Measurements from ENCODE around the gene RARRES1.

RARRES1 gene

GRCh38 chr3:158738653-158739052 is 6.4 kb upstream of the RARRES1 start:
- H3K27ac ChIP-seq, result no peak overlapping the region
- H3K4me3 ChIP-seq, result no peak overlapping the region

- Histone ChIP-seq H3K4me3 (no peak overlapping the region), H3K27ac (no peak overlapping the region)
Observed at GRCh38 chr3:158737976-158738615, 5.8 kb upstream of the RARRES1 start.

DNA sequence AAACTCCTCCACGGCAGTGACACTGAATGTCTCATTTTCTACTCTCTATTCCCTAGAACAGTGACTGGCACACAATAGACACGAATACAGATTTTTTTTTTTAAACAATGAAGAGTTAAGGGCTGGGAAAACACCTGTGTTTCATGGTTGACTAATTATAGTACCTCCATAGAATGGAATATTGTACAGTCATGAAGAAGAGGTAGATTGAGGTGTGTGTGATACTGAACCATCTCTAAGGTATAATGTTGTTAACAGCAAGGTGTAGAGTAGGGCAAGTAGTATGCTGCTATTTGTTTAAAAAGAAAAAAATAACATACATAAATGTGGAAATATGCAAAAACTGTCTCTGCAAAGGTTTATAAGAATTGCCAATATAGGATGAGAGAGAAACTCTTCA is 5.2 kb upstream of the RARRES1 start:
- H3K27ac ChIP-seq, result no peak overlapping the region
- H3K4me3 ChIP-seq, result no peak overlapping the region

- Histone ChIP-seq H3K27ac (no peak overlapping the region), H3K4me3 (no peak overlapping the region)
Observed at GRCh38 chr3:158735296-158736033, 3.2 kb upstream of the RARRES1 start.

GRCh38 chr3:158733656-158734055 is 1.4 kb upstream of the RARRES1 start:
- peak overlapping the region in 5 of 21 experiments; percentile 22 to 73 (median 65) for H3K27ac ChIP-seq
- no peak overlapping the region for H3K4me3 ChIP-seq

GRCh38 chr3:158732856-158733200 is 571 bp upstream of the RARRES1 start:
- H3K4me3 ChIP-seq, result peak overlapping the region; percentile 53 to 74 (median 56)
- peak overlapping the region in 17 of 21 experiments; percentile 20 to 86 (median 69) for H3K27ac ChIP-seq

GRCh38 chr3:158731486-158731885 is 771 bp downstream of the RARRES1 start:
- Histone ChIP-seq H3K4me3 (peak overlapping the region; percentile 53 to 74 (median 56)), H3K27ac (peak overlapping the region in 15 of 21 experiments; percentile 4 to 86 (median 69))

DNA sequence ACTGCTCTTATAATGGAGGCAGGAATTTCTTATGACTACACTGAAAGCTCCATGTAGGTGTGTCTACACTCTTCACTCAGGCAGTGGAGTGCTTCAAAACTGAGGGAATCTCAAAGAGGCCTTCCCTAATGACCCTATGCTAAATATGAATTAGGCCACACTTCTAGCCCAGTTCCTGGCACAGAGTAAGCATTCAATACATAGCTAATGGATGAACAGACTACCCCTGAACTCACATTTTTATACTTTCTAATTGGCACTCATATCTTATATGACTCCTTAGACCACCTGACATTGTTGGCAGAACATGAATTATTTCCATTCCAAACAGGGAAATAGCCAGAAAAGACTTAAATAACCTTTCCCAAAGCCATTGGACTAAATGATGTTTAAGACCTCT is 3.4 kb downstream of the RARRES1 start:
- no peak overlapping the region for H3K27ac ChIP-seq

DNA sequence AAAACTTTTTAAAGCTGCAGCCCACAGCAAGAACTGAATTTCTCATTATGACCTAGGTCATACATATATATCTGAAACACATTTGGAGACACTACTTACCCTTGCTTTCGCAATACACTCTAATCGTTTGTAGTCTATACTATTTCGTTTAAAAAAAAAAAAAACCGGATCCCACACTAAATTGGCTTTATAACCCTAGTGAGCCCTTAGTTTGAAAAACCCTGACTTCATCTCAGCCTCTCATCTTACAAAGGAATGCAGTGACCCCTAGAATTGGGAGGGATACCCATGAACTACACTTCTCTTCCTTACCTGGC is 4.2 kb downstream of the RARRES1 start:
- Histone ChIP-seq H3K27ac (no peak overlapping the region), H3K4me3 (peak overlapping the region in 1 of 7 experiments; percentile 12)

More for the DNA sequence above, 3.4 kb downstream of the RARRES1 start:
- no peak overlapping the region for H3K4me3 ChIP-seq

DNA sequence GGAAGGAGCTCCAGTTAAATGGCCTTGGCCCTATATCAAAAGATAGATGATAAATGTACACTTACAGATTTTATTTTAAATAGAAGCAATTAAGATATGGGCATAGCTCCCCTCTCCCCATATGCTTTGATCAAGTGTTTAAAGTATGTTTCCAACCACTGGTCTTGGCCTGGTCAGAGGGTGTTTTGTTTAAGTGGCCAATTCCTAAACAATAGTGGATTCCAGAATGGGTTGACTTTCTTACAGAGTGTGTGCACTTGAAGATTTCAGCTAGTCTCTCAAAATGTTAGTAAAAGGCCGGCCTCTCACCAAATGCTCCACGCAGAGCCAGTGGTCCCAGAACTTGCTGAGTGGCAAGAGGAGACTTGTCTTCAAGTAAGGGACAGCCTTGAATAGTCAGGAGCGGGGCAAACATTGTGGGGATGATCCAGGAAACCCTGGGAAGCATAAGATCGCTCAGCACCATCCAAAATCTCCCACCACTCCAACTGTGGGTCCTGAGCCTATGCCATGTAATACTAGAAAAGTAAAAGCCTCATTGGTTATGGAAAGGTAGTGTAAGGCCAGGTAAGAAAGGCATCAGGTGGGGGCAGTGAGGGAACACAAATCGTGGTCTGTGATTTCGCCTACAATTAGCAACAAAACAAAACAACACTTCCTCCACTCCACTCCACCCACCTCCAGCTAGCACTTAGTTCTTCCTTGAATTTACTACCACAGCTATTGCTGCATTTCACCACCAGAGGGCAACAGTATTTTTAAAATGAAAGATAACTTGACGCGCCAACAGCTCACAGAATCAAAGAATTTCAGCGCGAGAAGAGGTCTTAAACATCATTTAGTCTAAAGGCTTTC is 4.8 kb downstream of the RARRES1 start:
- Histone ChIP-seq H3K4me3 (peak overlapping the region in 1 of 7 experiments; percentile 12), H3K27ac (peak overlapping the region in 2 of 21 experiments; percentile 11 to 38)

GRCh38 chr3:158725348-158726011 is 6.8 kb downstream of the RARRES1 start:
- no peak overlapping the region for H3K4me3 ChIP-seq
- H3K27ac ChIP-seq, result peak overlapping the region in 7 of 21 experiments; percentile 2 to 70 (median 54)

GRCh38 chr3:158723991-158724390 is 8.3 kb downstream of the RARRES1 start:
- Histone ChIP-seq H3K4me3 (no peak overlapping the region), H3K27ac (peak overlapping the region in 3 of 21 experiments; percentile 45 to 66 (median 60))

DNA sequence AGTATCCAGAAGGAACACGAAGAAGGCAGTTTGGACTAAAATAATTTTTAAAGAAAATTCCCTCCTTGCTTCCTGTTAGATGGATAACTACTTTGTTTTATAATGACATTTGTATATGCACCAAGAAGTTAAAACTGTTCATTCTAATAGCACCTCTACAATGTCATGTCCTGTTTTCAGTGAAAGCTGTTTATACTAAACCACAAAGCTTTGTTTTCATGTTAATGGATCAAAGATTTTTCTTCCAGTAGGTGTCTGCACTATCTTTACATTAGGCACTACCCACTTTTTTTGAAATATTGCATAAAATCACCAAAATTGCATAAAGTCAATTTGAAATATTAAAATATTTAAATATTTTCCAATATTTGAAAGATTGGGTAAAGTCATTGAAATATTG is 10.1 kb downstream of the RARRES1 start:
- peak overlapping the region in 1 of 21 experiments; percentile 66 for H3K27ac ChIP-seq

GRCh38 chr3:158718490-158719170 is 13.6 kb downstream of the RARRES1 start:
- Histone ChIP-seq H3K27ac (peak overlapping the region in 1 of 21 experiments; percentile 40), H3K4me3 (no peak overlapping the region)

More for the DNA sequence above, 10.1 kb downstream of the RARRES1 start:
- no peak overlapping the region for H3K4me3 ChIP-seq

GRCh38 chr3:158717576-158717975 is 14.7 kb downstream of the RARRES1 start:
- Histone ChIP-seq H3K27ac (peak overlapping the region in 1 of 21 experiments; percentile 12), H3K4me3 (no peak overlapping the region)

DNA sequence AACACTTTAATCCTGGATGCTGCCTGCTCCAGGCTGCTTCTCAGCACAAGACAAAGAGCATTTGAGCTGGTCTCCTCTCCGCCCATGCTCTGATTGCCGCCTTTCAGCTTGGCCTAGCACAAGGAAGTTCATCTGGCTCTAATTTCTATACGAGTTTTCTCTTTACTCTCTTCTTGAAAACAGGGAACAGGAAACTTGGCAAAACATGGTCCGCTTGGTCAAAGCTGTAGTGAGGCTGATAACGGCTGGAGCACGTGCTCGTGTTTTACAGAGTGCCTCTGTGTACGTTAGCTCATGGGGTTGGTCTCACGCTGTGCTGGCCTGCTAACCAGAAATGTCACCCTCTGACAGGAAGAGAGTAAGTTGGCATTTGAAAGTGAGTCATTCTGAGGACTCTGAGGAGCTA is 19.2 kb downstream of the RARRES1 start:
- Histone ChIP-seq H3K27ac (peak overlapping the region in 16 of 21 experiments; percentile 5 to 85 (median 46)), H3K4me3 (no peak overlapping the region)

DNA sequence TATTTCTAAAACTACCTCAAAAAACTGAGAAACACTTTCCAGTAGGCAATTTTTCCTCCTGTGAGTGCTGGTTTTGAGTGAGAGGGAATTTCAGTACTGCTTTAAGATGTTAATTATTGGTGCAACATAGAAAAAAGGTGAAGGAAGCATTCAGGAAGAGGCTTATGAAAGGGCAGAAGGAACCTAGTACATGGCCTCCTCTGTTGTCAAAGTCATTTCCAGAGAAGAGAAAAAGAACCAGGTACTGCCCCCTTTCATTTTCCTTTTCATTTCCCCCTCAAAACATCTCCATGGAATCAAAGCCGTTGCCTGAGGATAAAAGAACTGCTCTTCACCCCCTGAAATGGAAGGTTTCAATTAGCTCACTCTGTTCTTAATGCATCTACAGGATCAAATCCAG is 19.8 kb downstream of the RARRES1 start:
- peak overlapping the region in 16 of 21 experiments; percentile 5 to 85 (median 46) for H3K27ac ChIP-seq
- H3K4me3 ChIP-seq, result no peak overlapping the region

DNA sequence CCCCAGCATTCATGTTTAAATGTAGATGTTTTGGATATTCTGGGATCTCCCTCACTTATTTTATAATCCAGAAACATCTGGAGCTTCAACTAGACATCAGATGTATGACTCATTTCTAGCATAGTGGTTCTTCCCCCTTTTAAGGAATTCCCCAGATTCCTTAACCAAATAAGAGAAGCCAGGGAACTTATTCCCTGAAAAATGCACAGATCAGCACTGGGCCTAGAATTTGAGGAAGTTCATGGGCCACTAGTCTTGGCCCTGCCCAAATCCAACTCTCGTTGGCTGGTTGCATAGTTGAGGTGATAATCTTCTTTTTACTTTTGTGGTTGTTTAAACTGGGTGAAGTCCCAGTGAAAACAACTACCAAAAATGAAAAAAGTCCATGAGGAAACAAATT is 20.4 kb downstream of the RARRES1 start:
- H3K27ac ChIP-seq, result peak overlapping the region in 14 of 21 experiments; percentile 8 to 85 (median 46)
- H3K4me3 ChIP-seq, result no peak overlapping the region

DNA sequence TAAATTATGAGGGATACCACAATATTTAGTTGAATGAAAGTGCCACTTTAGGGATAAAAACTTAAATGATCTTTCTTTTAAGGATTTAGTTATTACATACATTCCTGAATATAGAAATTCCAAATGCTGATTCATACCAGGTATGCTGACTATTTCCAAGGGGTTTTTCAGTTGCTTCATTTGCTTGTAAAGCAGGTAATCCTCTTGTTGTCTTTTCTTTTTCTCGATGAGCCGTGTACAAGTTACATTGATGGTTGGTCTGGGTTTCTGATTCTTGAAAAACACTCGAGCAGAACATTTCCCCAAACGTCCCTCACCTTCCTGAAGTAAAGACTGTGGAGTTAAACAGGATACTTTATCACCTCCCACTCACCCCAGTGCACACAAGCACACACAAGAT is 21.7 kb downstream of the RARRES1 start:
- no peak overlapping the region for H3K4me3 ChIP-seq
- peak overlapping the region in 4 of 21 experiments; percentile 0 to 61 (median 22) for H3K27ac ChIP-seq
